H1 (cell line): ENCODE measurements around the gene VAMP2. TPM values are rescaled to one million over a fixed set of nuclear protein-coding genes. Genes with fewer than 3 reads are reported as not detected.

ENCODE experiments used
- CTCF ChIA-PET: fragments of 300-600 bp; sonication (Branson Sonifier 250); formaldehyde crosslinking; loops from one replicate; lab custom pipeline; 2021; ENCODE audit not compliant: partially characterized antibody; lab: Charles Lee
- POLR2A ChIA-PET: fragments of 300-600 bp; sonication (Branson Sonifier 250); formaldehyde crosslinking; loops from one replicate; lab custom pipeline; 2021; ENCODE audit warnings: inconsistent platforms; ENCODE audit not compliant: partially characterized antibody; lab: Charles Lee
- DNase-seq, 2 experiments: peaks; one replicate each; pipeline versions ENCODE4 v3.0.0 to v3.0.0-alpha.2; 2010 to 2022; ENCODE audit warnings: low spot score in 2 of 2, low read depth in 1 of 2, mixed read lengths in 1 of 2
- FAIRE-seq: peaks from 2 replicates; lab custom pipeline; 2011; peaks lifted over from hg19 to GRCh38; lab: Jason Lieb, UNC
- H2AFZ ChIP-seq: 2 replicates; pipeline ENCODE4 v1.8.1; 2012; ENCODE audit warnings: low read length, inconsistent platforms
- H2AK5ac ChIP-seq: 2 replicates; pipeline ENCODE4 v1.6.1; 2013; ENCODE audit warnings: low read depth, low read length
- H2BK120ac ChIP-seq: replicated peaks from 2 replicates; pipeline ENCODE3; 2013; ENCODE audit warnings: low read depth, low read length, inconsistent platforms
- H2BK12ac ChIP-seq: 2 replicates; pipeline ENCODE4 v1.6.1; 2013; ENCODE audit warnings: low read depth, low read length
- H2BK15ac ChIP-seq: 2 replicates; pipeline ENCODE4 v1.6.1; 2013; ENCODE audit warnings: low read length
- H2BK20ac ChIP-seq: 2 replicates; pipeline ENCODE4 v1.6.1; 2013; ENCODE audit warnings: low read length
- H2BK5ac ChIP-seq: 2 replicates; pipeline ENCODE4 v1.6.1; 2013; ENCODE audit warnings: low read depth, low read length
- H3K14ac ChIP-seq: 2 replicates; pipeline ENCODE4 v1.6.1; 2013; ENCODE audit warnings: inconsistent platforms; ENCODE audit not compliant: insufficient read length
- H3K18ac ChIP-seq: 2 replicates; pipeline ENCODE4 v1.6.1; 2013; ENCODE audit warnings: low read length; ENCODE audit errors: extremely low read depth
- H3K23ac ChIP-seq: 2 replicates; pipeline ENCODE4 v1.6.1; 2013; ENCODE audit warnings: inconsistent platforms; ENCODE audit not compliant: insufficient read length
- H3K23me2 ChIP-seq: 2 replicates; pipeline ENCODE4 v1.6.1; 2013; ENCODE audit warnings: low read depth, low read length
- H3K27ac ChIP-seq: 2 replicates; pipeline ENCODE4 v1.6.1; 2011; ENCODE audit warnings: low read depth, low read length, inconsistent platforms
- H3K27me3 ChIP-seq, 4 experiments: replicated peaks in 1 of 4; 1 replicate in 1 of 4; 2 replicates in 3 of 4; pipeline versions ENCODE4 v1.6.1 to v1.8.1; 2011 to 2013; ENCODE audit warnings: low read length in 3 of 4, mild to moderate bottlenecking in 3 of 4, inconsistent platforms in 2 of 4, mixed read lengths in 2 of 4, moderate library complexity in 1 of 4; ENCODE audit not compliant: control insufficient read depth in 3 of 4, insufficient read depth in 3 of 4; ENCODE audit errors: extremely low read depth in 1 of 4
- H3K36me3 ChIP-seq, 4 experiments: 2 replicates each; pipeline versions ENCODE4 v1.6.1 to v1.8.1; 2011 to 2013; ENCODE audit warnings: mild to moderate bottlenecking in 4 of 4, low read length in 3 of 4, moderate library complexity in 2 of 4, control low read depth in 1 of 4, inconsistent platforms in 1 of 4; ENCODE audit not compliant: insufficient read depth in 4 of 4, control insufficient read depth in 2 of 4
- H3K4ac ChIP-seq: replicated peaks from 2 replicates; pipeline ENCODE3; 2013; ENCODE audit warnings: low read length, low read depth, mixed read lengths, inconsistent platforms; ENCODE audit not compliant: insufficient read length
- H3K4me1 ChIP-seq, 4 experiments: replicated peaks in 1 of 4; 1 replicate in 1 of 4; 2 replicates in 3 of 4; pipeline versions ENCODE4 v1.6.1 to v1.8.1; 2011 to 2013; ENCODE audit warnings: low read length in 3 of 4, inconsistent platforms in 2 of 4, mixed read lengths in 1 of 4; ENCODE audit not compliant: insufficient read depth in 4 of 4, control insufficient read depth in 3 of 4
- H3K4me2 ChIP-seq, 2 experiments: 2 replicates each; pipeline versions ENCODE4 v1.6.1 to v1.8.1; 2011 to 2013; ENCODE audit warnings: low read depth in 2 of 2, low read length in 2 of 2, control low read depth in 1 of 2, inconsistent platforms in 1 of 2, mild to moderate bottlenecking in 1 of 2; ENCODE audit not compliant: insufficient read depth in 1 of 2
- H3K4me3 ChIP-seq, 4 experiments: fragments of 200-600, 300-600 bp in 1 of 4; sonication (generic), shearing (Covaris generic), sonication (Bioruptor Twin) in 1 of 4; 2 replicates each; pipeline versions ENCODE4 v1.5.1 to v1.8.1; 2011 to 2016; ENCODE audit warnings: low read length in 4 of 4, low read depth in 3 of 4, control low read depth in 2 of 4, inconsistent platforms in 2 of 4, mild to moderate bottlenecking in 2 of 4, mixed read lengths in 1 of 4, moderate library complexity in 1 of 4; ENCODE audit not compliant: insufficient read depth in 2 of 4; ENCODE audit errors: extremely low read depth in 1 of 4
- H3K56ac ChIP-seq: replicated peaks from 2 replicates; pipeline ENCODE3; 2013; ENCODE audit warnings: low read depth, mild to moderate bottlenecking, mixed read lengths, low read length, inconsistent platforms; ENCODE audit not compliant: insufficient read length
- H3K79me1 ChIP-seq: 2 replicates; pipeline ENCODE4 v1.6.1; 2013; ENCODE audit warnings: low read depth, low read length, control low read depth
- H3K79me2 ChIP-seq, 2 experiments: 2 replicates each; pipeline versions ENCODE4 v1.6.1 to v1.8.1; 2012 to 2013; ENCODE audit warnings: low read length in 2 of 2, mild to moderate bottlenecking in 2 of 2, inconsistent platforms in 1 of 2; ENCODE audit not compliant: insufficient read depth in 2 of 2, control insufficient read depth in 1 of 2
- H3K9ac ChIP-seq, 4 experiments: replicated peaks in 1 of 4; 1 replicate in 1 of 4; 2 replicates in 3 of 4; pipeline versions ENCODE4 v1.6.1 to v1.8.1; 2011 to 2013; ENCODE audit warnings: low read depth in 3 of 4, low read length in 3 of 4, control low read depth in 2 of 4, mild to moderate bottlenecking in 2 of 4, moderate library complexity in 2 of 4, inconsistent platforms in 1 of 4; ENCODE audit errors: extremely low read depth in 1 of 4
- H3K9me3 ChIP-seq, 2 experiments: 2 replicates each; pipeline versions ENCODE4 v1.6.1 to v1.8.1; 2012 to 2013; ENCODE audit warnings: mild to moderate bottlenecking in 2 of 2, moderate library complexity in 2 of 2, control low read depth in 1 of 2, inconsistent platforms in 1 of 2, low read depth in 1 of 2, low read length in 1 of 2, mixed read lengths in 1 of 2; ENCODE audit not compliant: insufficient read depth in 2 of 2
- H4K20me1 ChIP-seq, 2 experiments: replicated peaks in 1 of 2; 2 replicates each; pipeline versions ENCODE3 to v1.8.1; 2011 to 2013; ENCODE audit warnings: inconsistent platforms in 2 of 2, low read length in 2 of 2, mild to moderate bottlenecking in 1 of 2; ENCODE audit not compliant: insufficient read depth in 2 of 2, control insufficient read depth in 1 of 2
- H4K5ac ChIP-seq: 2 replicates; pipeline ENCODE4 v1.6.1; 2013; ENCODE audit warnings: low read length, low read depth, mixed read lengths, inconsistent platforms; ENCODE audit not compliant: insufficient read length
- H4K8ac ChIP-seq: 2 replicates; pipeline ENCODE4 v1.8.0; 2013; ENCODE audit warnings: mild to moderate bottlenecking, moderate library complexity, low read length, inconsistent platforms; ENCODE audit not compliant: insufficient read depth; ENCODE audit errors: extremely low read depth
- H4K91ac ChIP-seq: replicated peaks from 2 replicates; pipeline ENCODE3; 2013; ENCODE audit warnings: low read length, mixed read lengths, inconsistent platforms; ENCODE audit not compliant: insufficient read length
- CHD1 ChIP-seq: IDR thresholded peaks from 2 replicates; pipeline ENCODE4 v1.6.1; 2012; ENCODE audit warnings: low read depth, low read length, improper control_type of control experiment
- PHF8 ChIP-seq: fragments of 200-600 bp; sonication (generic); conservative IDR thresholded peaks from 2 replicates; pipeline ENCODE4 v1.7.1; 2012; ENCODE audit warnings: low read depth, mild to moderate bottlenecking, inconsistent platforms, low read length, moderate library complexity
- POLR2A ChIP-seq, 2 experiments: IDR thresholded peaks; 1 replicate in 1 of 2; 2 replicates in 1 of 2; pipeline ENCODE4 v1.6.1; 2011; ENCODE audit warnings: low read depth in 2 of 2, low read length in 2 of 2, mild to moderate bottlenecking in 2 of 2; ENCODE audit errors: control extremely low read depth in 1 of 2
- WGBS, 2 experiments: shearing (Covaris generic) in 1 of 2; methylation state at CpG; one replicate each; pipeline versions ENCODE4 v1.1.6 to v1.1.7; 2013 to 2015; ENCODE audit warnings: low lambda C conversion rate in 2 of 2, mixed read lengths in 2 of 2, inconsistent platforms in 1 of 2, low coverage in 1 of 2, missing lambda C conversion rate in 1 of 2; ENCODE audit not compliant: insufficient replicate concordance in 2 of 2, insufficient coverage in 1 of 2, insufficient read length in 1 of 2; ENCODE audit errors: extremely low coverage in 1 of 2, missing lambda C conversion rate in 1 of 2; 5-methylcytosine and 5-hydroxymethylcytosine counted together
- polyA plus RNA-seq, 7 experiments: library from polyadenylated mRNA; depleted of rRNA in 3 of 7; stranded (reverse) in 5 of 7; unstranded in 2 of 7; fragments of >200 nt in 5 of 7; fragments of 200-250 nt in 2 of 7; gene quantifications; 1 replicate in 5 of 7; 2 replicates in 1 of 7; 4 replicates in 1 of 7; pipeline versions ENCODE4 v1.2.1 to v1.2.3, GENCODE V29; 2011 to 2013; ENCODE audit warnings: missing spikeins in 2 of 7, mixed read lengths in 2 of 7
- total RNA-seq: library from RNA; stranded (reverse); fragmentation: NEBNext Ultra II Directional; extraction: Animal tissue kit (Norgen Biotek cat#: 25700); gene quantifications from 2 replicates; pipeline ENCODE4 v1.2.1, GENCODE V29; 2021

Gene VAMP2
- total and polyA plus RNA-seq, 2 of the 8 experiments (the other 6 are each of a cell fraction or from before 2014, with no cell fraction given): 19.3 to 20.5 TPM

DNA sequence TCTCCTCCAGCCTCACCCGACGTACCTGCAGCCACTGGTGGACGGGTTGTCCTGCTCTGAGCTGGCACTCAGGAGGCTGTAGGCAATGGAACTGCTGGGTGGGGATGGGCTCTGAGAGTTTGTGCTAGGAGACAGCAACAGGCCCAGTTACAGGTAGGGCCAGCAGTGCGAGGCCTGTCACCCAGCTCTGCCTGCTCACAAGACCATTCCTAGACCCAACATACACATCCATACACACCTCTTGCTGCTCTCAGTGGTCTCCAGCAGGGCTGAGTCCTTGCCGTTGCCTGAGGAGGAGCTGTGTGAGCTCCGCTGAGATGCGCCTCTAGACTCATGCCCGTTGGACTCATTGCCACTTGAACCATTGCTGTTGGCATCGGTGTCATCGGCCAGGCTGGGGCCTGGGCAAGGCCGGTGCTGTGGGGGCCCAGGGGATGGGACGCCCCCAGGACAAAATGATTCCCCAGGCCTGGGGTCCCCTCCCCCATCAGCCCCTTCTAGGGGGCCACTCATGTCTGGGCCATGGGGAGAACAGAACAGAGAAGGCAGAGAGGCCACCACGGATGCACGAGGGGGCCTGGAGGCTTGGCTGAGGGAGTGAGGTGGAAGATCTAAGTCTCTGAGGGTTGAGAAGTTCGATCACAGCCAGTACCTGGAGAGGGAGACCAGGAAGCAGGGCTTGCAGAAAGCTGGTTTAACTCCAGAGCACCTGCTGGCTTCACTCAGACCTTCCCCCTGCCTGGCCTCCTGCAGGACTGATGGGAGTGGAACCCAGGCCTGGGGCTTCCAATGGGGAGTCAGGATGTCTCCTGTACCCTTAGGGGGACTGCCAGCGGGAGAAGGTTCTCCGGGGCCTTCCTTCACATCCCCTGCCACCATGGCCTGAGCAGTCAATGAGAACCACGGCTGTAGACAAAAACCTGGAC is 12.3 kb downstream of the VAMP2 start:
- Histone ChIP-seq H2BK20ac (no peak overlapping the region), H3K36me3 (peaks cover 13 to 40% (median 29%) of the 10 kb centered on the region in 4 experiments; a peak in 7 of 8 replicates), H2BK120ac (no peak overlapping the region), H3K23me2 (peaks cover 13% of the 10 kb centered on the region), H3K27me3 (no peaks in the 10 kb centered on the region), H2AFZ (no peak overlapping the region), H4K91ac (no peak overlapping the region), H3K4me3 (peak overlapping the region; percentile 79 to 93 (median 84); a peak in 7 of 8 replicates), H3K79me1 (peaks cover 7% of the 10 kb centered on the region; the same call in 1 of the 2 replicates), H2BK5ac (no peak overlapping the region), H2AK5ac (no peak overlapping the region), H3K56ac (no peak overlapping the region), H2BK12ac (no peak overlapping the region), H3K18ac (no peak overlapping the region), H3K79me2 (peaks cover 0 to 5% of the 10 kb centered on the region in 2 experiments; a peak in 1 of 4 replicates), H3K4me2 (peak overlapping the region; percentile 100), H4K5ac (no peak overlapping the region), H3K14ac (no peak overlapping the region), H3K4me1 (peaks cover 9 to 26% (median 16%) of the 10 kb centered on the region in 4 experiments), H3K4ac (no peak overlapping the region), H4K20me1 (peaks cover 2 to 24% of the 10 kb centered on the region in 2 experiments), H2BK15ac (no peak overlapping the region), H3K23ac (no peak overlapping the region), H3K27ac (no peak overlapping the region), H4K8ac (no peak overlapping the region; the same call in 1 of the 2 replicates), H3K9ac (no peak overlapping the region), H3K9me3 (no peaks in the 10 kb centered on the region)
- TF ChIP-seq POLR2A (IDR thresholded peaks at IDR 0.05; ENCODE audit: control extremely low read depth in 1 of 2, low read depth in 2 of 2, low read length in 2 of 2): peak in 1 of 2 experiments; percentile 6; a peak in 1 of 3 replicates
- no peak for TF ChIP-seq PHF8
- no peak for TF ChIP-seq CHD1
- FAIRE-seq: no peak
- WGBS, 2 experiments: 87% methylated on average over 18 of the region's 18 CpGs; no CpG with 5 or more reads in 1 of the 2 experiments
- ChIA-PET CTCF (interaction anchor here (0.6 to 14.1 kb wide), 4 partner anchors 7 to 24 kb away, joined by 3 to 133 read pairs (median 6); partner anchors contain the start of gene VAMP2), POLR2A (interaction anchor here (0.6 to 6.4 kb wide), 10 partner anchors 10 to 76 kb away, joined by 3 to 62 read pairs (median 4); partner anchors contain the start of genes ALOXE3 and BORCS6)
- DNase-seq: no peak
